Cardiac fibroblast (primary cell): Measurements from ENCODE around the gene ACSF3.
A peak's percentile ranks its signal among the peaks of the same experiment; 100 is the strongest.

Source experiments
- DNase-seq, 2 donors: peaks; one replicate each; pipeline versions ENCODE4 v3.0.0 to v3.0.0-alpha.2; 2010; ENCODE audit warnings: low read depth in 2 of 2
- H3K4me3 ChIP-seq, 2 donors: replicated peaks in 1 of 2; 1 replicate in 1 of 2; 2 replicates in 1 of 2; pipeline ENCODE4 v1.5.1; 2011; ENCODE audit warnings: low read depth in 2 of 2, low read length in 2 of 2, mild to moderate bottlenecking in 2 of 2, moderate library complexity in 1 of 2
- TF ChIP-seq, protein P1 (sequence below): IDR thresholded peaks from one replicate; pipeline ENCODE4 v1.5.1; 2011; ENCODE audit warnings: low read depth, mild to moderate bottlenecking, low read length, inconsistent platforms

Gene ACSF3

GRCh38 chr16:89094880-89095258 is 1.2 kb downstream of the ACSF3 start:
- no peak for DNase-seq
- TF ChIP-seq, protein P1, sequence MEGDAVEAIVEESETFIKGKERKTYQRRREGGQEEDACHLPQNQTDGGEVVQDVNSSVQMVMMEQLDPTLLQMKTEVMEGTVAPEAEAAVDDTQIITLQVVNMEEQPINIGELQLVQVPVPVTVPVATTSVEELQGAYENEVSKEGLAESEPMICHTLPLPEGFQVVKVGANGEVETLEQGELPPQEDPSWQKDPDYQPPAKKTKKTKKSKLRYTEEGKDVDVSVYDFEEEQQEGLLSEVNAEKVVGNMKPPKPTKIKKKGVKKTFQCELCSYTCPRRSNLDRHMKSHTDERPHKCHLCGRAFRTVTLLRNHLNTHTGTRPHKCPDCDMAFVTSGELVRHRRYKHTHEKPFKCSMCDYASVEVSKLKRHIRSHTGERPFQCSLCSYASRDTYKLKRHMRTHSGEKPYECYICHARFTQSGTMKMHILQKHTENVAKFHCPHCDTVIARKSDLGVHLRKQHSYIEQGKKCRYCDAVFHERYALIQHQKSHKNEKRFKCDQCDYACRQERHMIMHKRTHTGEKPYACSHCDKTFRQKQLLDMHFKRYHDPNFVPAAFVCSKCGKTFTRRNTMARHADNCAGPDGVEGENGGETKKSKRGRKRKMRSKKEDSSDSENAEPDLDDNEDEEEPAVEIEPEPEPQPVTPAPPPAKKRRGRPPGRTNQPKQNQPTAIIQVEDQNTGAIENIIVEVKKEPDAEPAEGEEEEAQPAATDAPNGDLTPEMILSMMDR, result no peak
- peak overlapping the region; percentile 73 to 75 for H3K4me3 ChIP-seq

DNA sequence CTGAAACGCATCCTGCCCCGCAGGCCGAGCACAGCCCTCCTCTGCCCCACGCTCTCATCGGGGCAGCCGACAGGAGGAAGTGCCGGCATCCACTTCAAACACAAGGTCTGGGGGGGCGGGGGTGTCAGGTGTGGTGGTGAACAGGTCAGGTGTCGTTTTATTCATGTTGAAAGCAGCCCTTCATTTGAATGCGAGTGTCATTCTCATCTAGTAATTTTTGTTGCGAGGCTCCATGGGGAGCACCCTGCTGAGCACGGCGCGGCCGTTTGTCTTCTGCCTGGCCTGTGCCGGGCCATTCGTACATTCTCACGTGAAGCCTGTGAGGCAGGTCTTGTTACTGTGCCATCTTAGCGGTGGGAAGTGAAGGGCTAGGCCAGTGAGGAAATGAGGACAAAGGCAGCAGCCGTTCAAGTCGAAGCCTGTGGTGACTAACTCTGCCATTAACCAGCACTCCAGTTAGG is 1.9 kb downstream of the ACSF3 start:
- H3K4me3 ChIP-seq, result no peak overlapping the region
- TF ChIP-seq, protein P1, result no peak
- no peak for DNase-seq

DNA sequence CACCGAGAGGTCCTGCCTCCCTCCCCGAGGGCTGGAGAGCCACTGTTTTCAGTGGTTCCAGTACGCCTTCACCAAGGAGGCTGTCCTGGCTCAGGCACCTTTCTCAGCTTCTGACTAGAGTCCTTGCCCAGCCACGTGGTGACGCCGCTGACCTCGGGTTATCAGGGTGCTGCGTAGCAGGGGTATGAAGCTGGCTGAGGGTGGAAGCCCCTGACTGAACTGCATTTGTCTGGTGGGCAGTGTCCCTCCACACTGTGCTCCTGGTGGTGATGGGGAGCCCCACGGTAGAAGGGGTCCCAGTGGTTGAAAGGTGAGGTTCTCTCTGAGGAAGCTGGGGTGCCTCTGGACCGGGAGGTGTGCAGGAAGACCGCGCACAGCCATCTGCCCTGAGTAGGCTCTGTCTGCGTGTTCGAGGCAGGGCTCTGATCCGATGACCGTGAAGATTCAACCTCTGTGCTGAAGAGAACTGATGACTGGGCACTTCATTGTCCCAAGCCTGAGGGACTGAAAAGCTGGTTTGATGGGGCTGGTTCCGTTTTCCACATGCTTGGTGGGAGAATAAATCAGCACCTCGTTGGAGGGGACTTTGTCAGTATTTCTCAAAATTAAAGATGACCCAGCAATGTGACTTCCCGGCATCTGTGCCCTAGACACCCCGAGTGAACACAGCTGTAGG is 2.5 kb downstream of the ACSF3 start:
- H3K4me3 ChIP-seq, result no peak overlapping the region
- TF ChIP-seq, protein P1, result no peak
- DNase-seq, result no peak

GRCh38 chr16:89096768-89097391 is 3.2 kb downstream of the ACSF3 start:
- TF ChIP-seq, protein P1, result no peak
- no peak overlapping the region for H3K4me3 ChIP-seq
- DNase-seq, result no peak

- H3K4me3 ChIP-seq, result no peak overlapping the region
- TF ChIP-seq, protein P1, result no peak
- no peak for DNase-seq
Measured at GRCh38 chr16:89097392-89097772, 3.7 kb downstream of the ACSF3 start.

GRCh38 chr16:89098767-89099430 is 5.2 kb downstream of the ACSF3 start:
- no peak for DNase-seq
- no peak overlapping the region for H3K4me3 ChIP-seq
- TF ChIP-seq, protein P1, result no peak
